SU-DHL-6 (cell line): Measurements from ENCODE around the gene SPSB1.

Experiments used
- CTCF ChIP-seq: fragments of 200-600 bp; sonication (generic); IDR thresholded peaks from one replicate; pipeline ENCODE4 v1.5.1; 2017; ENCODE audit warnings: antibody characterized with exemption, mild to moderate bottlenecking, low read length, moderate library complexity; ENCODE audit not compliant: insufficient read depth, poor library complexity, severe bottlenecking
- EZH2phosphoT487 ChIP-seq: fragments of 200-600 bp; sonication (generic), shearing (Covaris generic); conservative IDR thresholded peaks from 2 replicates; pipeline ENCODE4 v1.6.1; 2018; ENCODE audit warnings: mild to moderate bottlenecking, antibody characterized with exemption, low read length, moderate library complexity, mixed read lengths

GRCh38 chr1:9293241-9293532, 493 bp downstream of the SPSB1 start:
- TF ChIP-seq CTCF (no peak), EZH2phosphoT487 (no peak)
